Measurements from ENCODE around the gene SMIM24.

GRCh38 chr19:3474010-3474409, 6.3 kb downstream of the SMIM24 start:
- TF ChIP-seq CTCF (IDR thresholded peaks at IDR 0.05 in 4 of 5, conservative IDR thresholded peaks at IDR 0.05 in 1 of 5) (no peak), POLR2A (IDR thresholded peaks at IDR 0.05) (no peak)

Data from gastrocnemius medialis (tissue), 4 donors.